ENCODE measurements around the gene CABYR. TPM values are rescaled to one million over a fixed set of nuclear protein-coding genes. Genes with fewer than 3 reads are reported as not detected.
A peak's percentile ranks its signal among the peaks of the same experiment; 100 is the strongest.

CABYR gene
- total and polyA plus RNA-seq, 2 of the 13 experiments (the other 11 are each of a cell fraction or from before 2014, with no cell fraction given): 0.71 to 0.88 TPM

DNA sequence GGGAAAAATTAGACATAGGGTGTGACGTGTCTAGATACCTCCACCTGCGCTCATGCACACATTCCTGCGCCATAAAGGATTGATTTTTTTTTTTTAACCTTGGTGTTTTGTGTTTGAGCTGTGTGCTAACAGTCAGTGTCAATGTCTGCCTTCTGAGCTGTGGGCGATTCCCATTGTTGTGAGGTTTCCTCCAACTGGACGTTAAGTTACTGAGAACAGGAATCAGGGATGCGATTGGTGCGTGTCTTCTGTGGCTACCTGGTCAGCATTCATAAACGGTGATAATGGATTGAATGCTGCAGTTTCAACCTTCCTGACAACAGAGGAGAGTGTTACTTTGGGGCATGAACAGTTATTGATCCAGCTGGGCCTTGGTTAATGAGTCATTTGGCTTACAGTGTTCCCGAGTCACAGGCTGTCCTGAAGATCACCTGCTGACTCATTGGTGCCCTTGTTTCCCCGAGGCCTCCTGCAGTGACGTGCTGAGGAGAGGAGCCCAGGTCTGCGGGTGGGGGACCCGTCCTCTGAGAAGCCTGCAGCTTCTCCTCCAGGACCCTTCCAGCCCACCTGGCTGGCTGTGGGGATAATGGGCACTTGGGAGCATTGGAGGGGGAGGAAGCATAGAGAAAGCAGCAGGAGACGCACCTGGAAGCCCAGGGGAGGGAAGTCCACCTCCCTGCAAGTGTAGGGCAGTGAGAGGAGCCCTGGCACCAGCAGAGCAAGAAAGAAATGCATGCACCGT, 25.8 kb upstream of the CABYR start (continued):
- no peak for TF ChIP-seq ZC3H4 (CRISPR knock-in tag; IDR thresholded peaks at IDR 0.05; ENCODE audit: borderline replicate concordance)
- TF ChIP-seq NFE2L2 (IDR thresholded peaks at IDR 0.05; ENCODE audit: low read length): peak; percentile 87
- TF ChIP-seq NFKBIZ (CRISPR knock-in tag; IDR thresholded peaks at IDR 0.05): 0 out of 2 replicates have a peak, but pooled peaks have one; percentile 49
- no peak for TF ChIP-seq ATF6 (CRISPR knock-in tag; conservative IDR thresholded peaks at IDR 0.05)
- TF ChIP-seq POLR2A (IDR thresholded peaks at IDR 0.05; ENCODE audit: insufficient read depth in 1 of 2, low read depth in 2 of 2, low read length in 2 of 2): peak; percentile 38 to 63; a peak in 2 of 4 replicates
- 0 out of 2 replicates have a peak, but pooled peaks have one; percentile 20 for TF ChIP-seq CTCF (CRISPR knock-in tag; IDR thresholded peaks at IDR 0.05)
- no peak for TF ChIP-seq GTF3A (CRISPR knock-in tag; conservative IDR thresholded peaks at IDR 0.05)
- peak; percentile 43 to 60; a peak in 2 of 4 replicates for TF ChIP-seq HMGXB4 (CRISPR knock-in tag; IDR thresholded peaks at IDR 0.05; ENCODE audit: borderline replicate concordance in 1 of 2, low read depth in 1 of 2)
- no peak; the same call in 1 of the 2 replicates for TF ChIP-seq ZNF547 (CRISPR knock-in tag; IDR thresholded peaks at IDR 0.05)
- TF ChIP-seq GATAD1 (CRISPR knock-in tag; IDR thresholded peaks at IDR 0.05): peak; percentile 63; the same call in 1 of the 2 replicates
- TF ChIP-seq, protein P1, sequence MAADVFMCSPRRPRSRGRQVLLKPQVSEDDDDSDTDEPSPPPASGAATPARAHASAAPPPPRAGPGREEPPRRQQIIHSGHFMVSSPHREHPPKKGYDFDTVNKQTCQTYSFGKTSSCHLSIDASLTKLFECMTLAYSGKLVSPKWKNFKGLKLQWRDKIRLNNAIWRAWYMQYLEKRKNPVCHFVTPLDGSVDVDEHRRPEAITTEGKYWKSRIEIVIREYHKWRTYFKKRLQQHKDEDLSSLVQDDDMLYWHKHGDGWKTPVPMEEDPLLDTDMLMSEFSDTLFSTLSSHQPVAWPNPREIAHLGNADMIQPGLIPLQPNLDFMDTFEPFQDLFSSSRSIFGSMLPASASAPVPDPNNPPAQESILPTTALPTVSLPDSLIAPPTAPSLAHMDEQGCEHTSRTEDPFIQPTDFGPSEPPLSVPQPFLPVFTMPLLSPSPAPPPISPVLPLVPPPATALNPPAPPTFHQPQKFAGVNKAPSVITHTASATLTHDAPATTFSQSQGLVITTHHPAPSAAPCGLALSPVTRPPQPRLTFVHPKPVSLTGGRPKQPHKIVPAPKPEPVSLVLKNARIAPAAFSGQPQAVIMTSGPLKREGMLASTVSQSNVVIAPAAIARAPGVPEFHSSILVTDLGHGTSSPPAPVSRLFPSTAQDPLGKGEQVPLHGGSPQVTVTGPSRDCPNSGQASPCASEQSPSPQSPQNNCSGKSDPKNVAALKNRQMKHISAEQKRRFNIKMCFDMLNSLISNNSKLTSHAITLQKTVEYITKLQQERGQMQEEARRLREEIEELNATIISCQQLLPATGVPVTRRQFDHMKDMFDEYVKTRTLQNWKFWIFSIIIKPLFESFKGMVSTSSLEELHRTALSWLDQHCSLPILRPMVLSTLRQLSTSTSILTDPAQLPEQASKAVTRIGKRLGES (CRISPR knock-in tag; IDR thresholded peaks at IDR 0.05; ENCODE audit: borderline replicate concordance): no peak
- TF ChIP-seq YEATS4 (CRISPR knock-in tag; IDR thresholded peaks at IDR 0.05; ENCODE audit: borderline replicate concordance): peak; percentile 59
- TF ChIP-seq ARID2 (CRISPR knock-in tag; IDR thresholded peaks at IDR 0.05; ENCODE audit: borderline replicate concordance): 0 out of 2 replicates have a peak, but pooled peaks have one; percentile 70
- TF ChIP-seq ZMAT3 (CRISPR knock-in tag; conservative IDR thresholded peaks at IDR 0.05): no peak

Measured in HepG2 (cell line).